Endothelial cell of umbilical vein (primary cell): ENCODE data around the gene TBC1D8. TPM values are rescaled to one million over a fixed set of nuclear protein-coding genes. Genes with fewer than 3 reads are reported as not detected.
A peak's percentile ranks its signal among the peaks of the same experiment; 100 is the strongest.

Experiments used
- BruUV-seq: library from RNA; stranded (reverse); fragments of 400-500 nt; replicated peaks from 2 replicates; lab custom pipeline; 2021; lab: Mats Ljungman, UMichigan
- CTCF ChIA-PET: fragments of 300-600, 350-600 bp; sonication (Branson Sonifier 250); formaldehyde crosslinking; loops from one replicate; lab custom pipeline; 2021; ENCODE audit warnings: antibody characterized with exemption, inconsistent platforms; lab: Charles Lee
- POLR2A ChIA-PET: fragments of 300-600, 350-600 bp; sonication (Branson Sonifier 250); formaldehyde crosslinking; loops from one replicate; lab custom pipeline; 2021; ENCODE audit warnings: antibody characterized with exemption, inconsistent platforms; lab: Charles Lee
- DNase-seq: peaks from one replicate; pipeline ENCODE4 v3.0.0-alpha.2; 2011; ENCODE audit warnings: low read depth, low spot score
- FAIRE-seq: peaks from 2 replicates; lab custom pipeline; 2011; peaks lifted over from hg19 to GRCh38; lab: Jason Lieb, UNC
- H2AFZ ChIP-seq: 2 replicates; pipeline ENCODE4 v1.6.0; 2012; ENCODE audit warnings: low read depth, low read length, control low read depth, inconsistent platforms
- H3K27ac ChIP-seq: 2 replicates; pipeline ENCODE4 v1.5.1; 2011; ENCODE audit warnings: low read depth, mild to moderate bottlenecking, control low read depth, low read length, moderate library complexity; ENCODE audit not compliant: insufficient read depth
- H3K27me3 ChIP-seq, 2 experiments: 2 replicates each; pipeline versions ENCODE4 v1.6.0 to v1.6.1; 2011; ENCODE audit warnings: low read length in 2 of 2, mixed read lengths in 1 of 2; ENCODE audit not compliant: control insufficient read depth in 2 of 2, insufficient read depth in 2 of 2
- H3K36me3 ChIP-seq, 2 experiments: 2 replicates in 1 of 2; 3 replicates in 1 of 2; pipeline ENCODE4 v1.5.1; 2011; ENCODE audit warnings: low read length in 2 of 2, mild to moderate bottlenecking in 1 of 2, moderate library complexity in 1 of 2; ENCODE audit not compliant: control insufficient read depth in 2 of 2, insufficient read depth in 2 of 2; ENCODE audit errors: extremely low read depth in 1 of 2
- H3K4me1 ChIP-seq: 3 replicates; pipeline ENCODE4 v1.5.1; 2011; ENCODE audit warnings: mild to moderate bottlenecking, low read length; ENCODE audit not compliant: control insufficient read depth, insufficient read depth; ENCODE audit errors: extremely low read depth
- H3K4me2 ChIP-seq: 2 replicates; pipeline ENCODE4 v1.6.1; 2011; ENCODE audit warnings: low read length, control low read depth, mixed read lengths; ENCODE audit not compliant: insufficient read depth
- H3K4me3 ChIP-seq, 3 experiments: fragments of 200-600 bp in 1 of 3; sonication (generic), shearing (Covaris generic) in 1 of 3; replicated peaks in 1 of 3; 2 replicates each; pipeline ENCODE4 v1.5.1; 2011 to 2016; ENCODE audit warnings: control low read depth in 3 of 3, low read length in 3 of 3, mild to moderate bottlenecking in 2 of 3, inconsistent platforms in 1 of 3, low read depth in 1 of 3, moderate library complexity in 1 of 3; ENCODE audit not compliant: insufficient read depth in 1 of 3
- H3K79me2 ChIP-seq: 2 replicates; pipeline ENCODE4 v1.6.0; 2012; ENCODE audit warnings: low read length, inconsistent platforms; ENCODE audit not compliant: control insufficient read depth, insufficient read depth
- H3K9ac ChIP-seq: replicated peaks from 2 replicates; pipeline ENCODE3; 2011; ENCODE audit warnings: low read length, control low read depth; ENCODE audit not compliant: insufficient read depth; ENCODE audit errors: extremely low read depth
- H3K9me1 ChIP-seq: replicated peaks from 3 replicates; pipeline ENCODE4 v1.6.0; 2011; ENCODE audit warnings: mild to moderate bottlenecking, low read length; ENCODE audit not compliant: control insufficient read depth, insufficient read depth; ENCODE audit errors: extremely low read depth
- H3K9me3 ChIP-seq: replicated peaks from 2 replicates; pipeline ENCODE4 v1.5.1; 2012; ENCODE audit warnings: low read length, inconsistent platforms; ENCODE audit not compliant: control insufficient read depth, insufficient read depth
- H4K20me1 ChIP-seq: replicated peaks from 2 replicates; pipeline ENCODE3; 2011; ENCODE audit warnings: mild to moderate bottlenecking, low read length; ENCODE audit not compliant: control insufficient read depth, insufficient read depth; ENCODE audit errors: extremely low read depth
- EZH2 ChIP-seq: IDR thresholded peaks from 2 replicates; pipeline ENCODE4 v1.6.1; 2012; ENCODE audit warnings: borderline replicate concordance, low read depth, mild to moderate bottlenecking, moderate library complexity, low read length, inconsistent platforms; ENCODE audit not compliant: severe bottlenecking
- FOS ChIP-seq: IDR thresholded peaks from 2 replicates; pipeline ENCODE4 v1.6.1; 2011; ENCODE audit warnings: mild to moderate bottlenecking, low read length, moderate library complexity, borderline replicate concordance; ENCODE audit not compliant: insufficient read depth
- GATA2 ChIP-seq: IDR thresholded peaks from 2 replicates; pipeline ENCODE4 v1.7.0; 2011; ENCODE audit warnings: low read depth, mild to moderate bottlenecking, moderate library complexity, mixed read lengths, low read length; ENCODE audit not compliant: insufficient read length, insufficient read depth
- JUN ChIP-seq: IDR thresholded peaks from 2 replicates; pipeline ENCODE4 v1.6.1; 2011; ENCODE audit warnings: borderline replicate concordance, low read depth; ENCODE audit not compliant: insufficient read length, insufficient read depth
- MYC ChIP-seq: IDR thresholded peaks from one replicate; pipeline ENCODE4 v1.6.1; 2011; ENCODE audit warnings: mild to moderate bottlenecking, low read depth, low read length
- POLR2A ChIP-seq: IDR thresholded peaks from 2 replicates; pipeline ENCODE4 v1.6.1; 2012; ENCODE audit warnings: low read depth, mild to moderate bottlenecking, control low read depth, low read length
- POLR2AphosphoS5 ChIP-seq: IDR thresholded peaks from 2 replicates; pipeline ENCODE4 v1.6.1; 2012; ENCODE audit warnings: low read depth, mild to moderate bottlenecking, control low read depth, low read length, moderate library complexity; ENCODE audit not compliant: insufficient read depth
- dilution Hi-C: fragments of 300-500 bp; cut with MboI; formaldehyde crosslinking; loops from one replicate; pipeline ENCODE4 v1.15.0; 2019; ENCODE audit warnings: low sequenced_read_pairs; ENCODE audit not compliant: extremely low pct_ligation_motif_present
- intact Hi-C: fragments of 100-400 bp; cut with micrococcal nuclease; formaldehyde crosslinking; loops from one replicate; pipeline ENCODE4 v1.10.0; 2022
- polyA plus RNA-seq, 4 experiments: library from polyadenylated mRNA; depleted of rRNA in 3 of 4; stranded (reverse) in 3 of 4; unstranded in 1 of 4; fragments of >200 nt; gene quantifications; 2 replicates each; pipeline versions ENCODE4 v1.2.1 to v1.2.3, GENCODE V29; 2011 to 2012; ENCODE audit warnings: missing spikeins in 1 of 4
- total RNA-seq: library from RNA; stranded (reverse); gene quantifications from 2 replicates; pipeline ENCODE4 v1.2.3, GENCODE V29; 2021
- TF ChIP-seq, protein P1 (sequence below), 2 donors: IDR thresholded peaks; 1 replicate in 1 of 2; 2 replicates in 1 of 2; pipeline ENCODE4 v1.5.1; 2011; ENCODE audit warnings: low read length in 2 of 2, mild to moderate bottlenecking in 2 of 2, moderate library complexity in 2 of 2, control low read depth in 1 of 2, inconsistent platforms in 1 of 2, low read depth in 1 of 2; ENCODE audit not compliant: insufficient read depth in 1 of 2; ENCODE audit errors: extremely low read depth in 1 of 2
- TF ChIP-seq, protein P2 (sequence below): IDR thresholded peaks from 2 replicates; pipeline ENCODE4 v1.6.1; 2011; ENCODE audit not compliant: insufficient read depth, insufficient read length

Gene TBC1D8
- total and polyA plus RNA-seq, 2 donors (not counting 3 experiments of a cell fraction or from before 2014, with no cell fraction given): 28.5 to 32.1 TPM

DNA sequence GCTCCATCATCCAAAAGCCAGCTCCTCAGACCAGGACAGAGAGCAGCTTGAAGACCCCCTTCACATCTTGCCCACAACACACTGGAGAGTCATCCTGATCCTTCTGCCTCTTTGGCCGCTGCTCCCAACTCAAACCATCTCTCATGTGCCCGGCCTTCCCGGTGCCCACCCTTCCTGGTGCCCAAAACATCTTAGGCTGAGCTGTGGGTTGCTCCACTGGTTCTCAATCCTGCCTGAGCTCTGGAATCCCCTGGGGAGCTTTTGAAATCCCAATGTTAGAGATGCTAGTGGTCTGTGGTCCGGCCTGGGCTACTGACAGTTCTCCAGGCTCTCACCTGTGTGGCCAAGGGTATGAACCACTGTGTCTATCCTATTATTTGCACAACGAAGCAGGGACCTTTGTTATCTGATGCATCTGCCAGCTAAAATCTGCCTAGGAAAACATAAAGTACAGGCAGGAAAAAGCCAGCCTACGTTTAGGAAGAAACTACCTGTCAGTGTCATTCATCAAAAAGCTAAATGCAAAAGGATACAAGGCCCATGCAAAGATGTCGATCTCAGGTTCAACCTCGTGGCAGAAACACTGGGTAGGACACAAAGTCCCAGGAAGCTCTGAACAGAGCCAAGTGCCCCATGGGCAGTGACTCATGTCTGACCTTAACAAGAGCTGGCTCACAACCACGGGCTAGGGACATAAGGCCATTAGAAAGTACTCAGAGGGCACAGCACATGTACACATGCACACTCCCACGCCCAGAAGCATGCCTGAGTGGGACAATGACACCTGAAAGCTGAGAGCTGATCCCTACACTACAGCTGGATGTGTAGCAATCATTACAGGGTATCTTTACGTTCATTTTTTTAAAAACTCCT, 30.8 kb downstream of the TBC1D8 start:
- no peak overlapping the region for H2AFZ ChIP-seq
- peak overlapping the region; percentile 82 for H3K27ac ChIP-seq
- peaks cover 53% of the 10 kb centered on the region for H3K4me1 ChIP-seq
- ChIA-PET POLR2A (interaction anchor here (0.5 kb wide), 2 partner anchors 17 to 46 kb away, joined by 3 to 5 read pairs; no protein-coding TSS in a partner anchor), CTCF (interaction anchor here (0.7 to 2.3 kb wide), 5 partner anchors 13 to 84 kb away, joined by 3 to 8 read pairs (median 4); partner anchors contain the start of gene TBC1D8)
- BruUV-seq: no TSS peak
- H3K79me2 ChIP-seq: peaks cover 68% of the 10 kb centered on the region
- TF ChIP-seq EZH2 (no peak), FOS (peak; percentile 79), MYC (peak; percentile 10), POLR2A (no peak), GATA2 (peak; percentile 76), JUN (peak; percentile 73), POLR2AphosphoS5 (peak; percentile 74)
- TF ChIP-seq, protein P1, sequence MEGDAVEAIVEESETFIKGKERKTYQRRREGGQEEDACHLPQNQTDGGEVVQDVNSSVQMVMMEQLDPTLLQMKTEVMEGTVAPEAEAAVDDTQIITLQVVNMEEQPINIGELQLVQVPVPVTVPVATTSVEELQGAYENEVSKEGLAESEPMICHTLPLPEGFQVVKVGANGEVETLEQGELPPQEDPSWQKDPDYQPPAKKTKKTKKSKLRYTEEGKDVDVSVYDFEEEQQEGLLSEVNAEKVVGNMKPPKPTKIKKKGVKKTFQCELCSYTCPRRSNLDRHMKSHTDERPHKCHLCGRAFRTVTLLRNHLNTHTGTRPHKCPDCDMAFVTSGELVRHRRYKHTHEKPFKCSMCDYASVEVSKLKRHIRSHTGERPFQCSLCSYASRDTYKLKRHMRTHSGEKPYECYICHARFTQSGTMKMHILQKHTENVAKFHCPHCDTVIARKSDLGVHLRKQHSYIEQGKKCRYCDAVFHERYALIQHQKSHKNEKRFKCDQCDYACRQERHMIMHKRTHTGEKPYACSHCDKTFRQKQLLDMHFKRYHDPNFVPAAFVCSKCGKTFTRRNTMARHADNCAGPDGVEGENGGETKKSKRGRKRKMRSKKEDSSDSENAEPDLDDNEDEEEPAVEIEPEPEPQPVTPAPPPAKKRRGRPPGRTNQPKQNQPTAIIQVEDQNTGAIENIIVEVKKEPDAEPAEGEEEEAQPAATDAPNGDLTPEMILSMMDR (IDR thresholded peaks at IDR 0.05; ENCODE audit: extremely low read depth in 1 of 2, insufficient read depth in 1 of 2, low read depth in 1 of 2, low read length in 2 of 2): no peak
- TF ChIP-seq, protein P2, sequence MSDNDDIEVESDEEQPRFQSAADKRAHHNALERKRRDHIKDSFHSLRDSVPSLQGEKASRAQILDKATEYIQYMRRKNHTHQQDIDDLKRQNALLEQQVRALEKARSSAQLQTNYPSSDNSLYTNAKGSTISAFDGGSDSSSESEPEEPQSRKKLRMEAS: peak; percentile 70
- dilution Hi-C loops (no loop called here), intact Hi-C loops (no loop called here)
- no peaks in the 10 kb centered on the region for H3K27me3 ChIP-seq
- H3K4me3 ChIP-seq: no peak overlapping the region
- peak; percentile 76 for DNase-seq
- H3K9me1 ChIP-seq: no peaks in the 10 kb centered on the region
- H3K9me3 ChIP-seq: no peaks in the 10 kb centered on the region
- no peak for FAIRE-seq
- peak overlapping the region; percentile 46 for H3K4me2 ChIP-seq
- no peaks in the 10 kb centered on the region for H4K20me1 ChIP-seq
- no peaks in the 10 kb centered on the region for H3K36me3 ChIP-seq
- H3K9ac ChIP-seq: peak overlapping the region; percentile 43
